Parathyroid adenoma (tissue), 2 donors: ENCODE measurements around the gene CTSL.

Source experiments
- H2AFZ ChIP-seq: fragments of 300-600 bp; sonication (generic); one replicate; pipeline ENCODE4 v1.7.0; 2017; ENCODE audit warnings: antibody characterized with exemption, mild to moderate bottlenecking
- H3K27ac ChIP-seq: fragments of 300-600 bp; sonication (generic); one replicate; pipeline ENCODE4 v1.7.0; 2017
- H3K27me3 ChIP-seq: fragments of 300-600 bp; sonication (generic); one replicate; pipeline ENCODE4 v1.7.0; 2017; ENCODE audit warnings: low read length; ENCODE audit not compliant: control insufficient read depth, insufficient read depth
- H3K36me3 ChIP-seq: fragments of 300-600 bp; sonication (generic); one replicate; pipeline ENCODE4 v1.7.0; 2017; ENCODE audit warnings: low read length; ENCODE audit not compliant: control insufficient read depth, insufficient read depth
- H3K4me1 ChIP-seq: fragments of 300-600 bp; sonication (generic); one replicate; pipeline ENCODE4 v1.7.0; 2017; ENCODE audit warnings: control low read depth
- H3K4me2 ChIP-seq: fragments of 300-600 bp; sonication (generic); one replicate; pipeline ENCODE4 v1.7.0; 2017; ENCODE audit warnings: low read length
- H3K4me3 ChIP-seq: fragments of 300-600 bp; sonication (generic); one replicate; pipeline ENCODE4 v1.7.0; 2017; ENCODE audit warnings: low read depth, low read length
- H3K79me2 ChIP-seq: fragments of 300-600 bp; sonication (generic); one replicate; pipeline ENCODE4 v1.7.0; 2017; ENCODE audit warnings: control low read depth
- H3K9ac ChIP-seq: fragments of 300-600 bp; sonication (generic); one replicate; pipeline ENCODE4 v1.7.0; 2017; ENCODE audit warnings: mild to moderate bottlenecking
- H3K9me3 ChIP-seq: fragments of 300-600 bp; sonication (generic); one replicate; pipeline ENCODE4 v1.7.0; 2017; ENCODE audit warnings: low read length; ENCODE audit not compliant: control insufficient read depth
- TF ChIP-seq, protein P1 (sequence below): fragments of 300-600 bp; sonication (generic); IDR thresholded peaks from one replicate; pipeline ENCODE4 v1.7.0; 2017; ENCODE audit warnings: antibody characterized with exemption, mild to moderate bottlenecking
- donor health status: primary hyperparathyroidism.

CTSL gene

DNA sequence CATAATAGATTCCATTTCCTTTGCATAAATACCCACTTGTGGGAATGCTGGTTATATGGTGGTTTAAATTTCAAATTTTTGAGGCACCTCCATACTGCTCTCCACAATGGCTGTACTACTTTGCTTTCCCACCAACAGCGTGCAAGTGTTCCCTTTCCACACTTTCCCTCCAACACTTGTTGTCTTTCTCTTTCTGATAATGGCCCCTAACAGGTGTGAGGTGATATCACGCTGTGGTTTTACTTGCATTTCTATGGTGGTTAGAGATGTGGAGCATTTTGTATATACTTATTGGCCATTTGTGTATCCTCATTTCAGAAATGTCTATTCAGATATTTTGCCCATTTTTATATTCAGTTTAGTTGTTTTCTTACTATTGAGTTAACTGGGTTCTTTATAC, 34.6 kb downstream of the CTSL start:
- TF ChIP-seq, protein P1, sequence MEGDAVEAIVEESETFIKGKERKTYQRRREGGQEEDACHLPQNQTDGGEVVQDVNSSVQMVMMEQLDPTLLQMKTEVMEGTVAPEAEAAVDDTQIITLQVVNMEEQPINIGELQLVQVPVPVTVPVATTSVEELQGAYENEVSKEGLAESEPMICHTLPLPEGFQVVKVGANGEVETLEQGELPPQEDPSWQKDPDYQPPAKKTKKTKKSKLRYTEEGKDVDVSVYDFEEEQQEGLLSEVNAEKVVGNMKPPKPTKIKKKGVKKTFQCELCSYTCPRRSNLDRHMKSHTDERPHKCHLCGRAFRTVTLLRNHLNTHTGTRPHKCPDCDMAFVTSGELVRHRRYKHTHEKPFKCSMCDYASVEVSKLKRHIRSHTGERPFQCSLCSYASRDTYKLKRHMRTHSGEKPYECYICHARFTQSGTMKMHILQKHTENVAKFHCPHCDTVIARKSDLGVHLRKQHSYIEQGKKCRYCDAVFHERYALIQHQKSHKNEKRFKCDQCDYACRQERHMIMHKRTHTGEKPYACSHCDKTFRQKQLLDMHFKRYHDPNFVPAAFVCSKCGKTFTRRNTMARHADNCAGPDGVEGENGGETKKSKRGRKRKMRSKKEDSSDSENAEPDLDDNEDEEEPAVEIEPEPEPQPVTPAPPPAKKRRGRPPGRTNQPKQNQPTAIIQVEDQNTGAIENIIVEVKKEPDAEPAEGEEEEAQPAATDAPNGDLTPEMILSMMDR: no peak
- Histone ChIP-seq H3K36me3 (no peaks in the 10 kb centered on the region), H3K9me3 (no peaks in the 10 kb centered on the region), H3K9ac (no peak overlapping the region), H3K4me2 (no peak overlapping the region), H2AFZ (no peak overlapping the region), H3K79me2 (no peaks in the 10 kb centered on the region), H3K27me3 (no peaks in the 10 kb centered on the region), H3K4me3 (no peak overlapping the region), H3K4me1 (no peaks in the 10 kb centered on the region), H3K27ac (no peak overlapping the region)

DNA sequence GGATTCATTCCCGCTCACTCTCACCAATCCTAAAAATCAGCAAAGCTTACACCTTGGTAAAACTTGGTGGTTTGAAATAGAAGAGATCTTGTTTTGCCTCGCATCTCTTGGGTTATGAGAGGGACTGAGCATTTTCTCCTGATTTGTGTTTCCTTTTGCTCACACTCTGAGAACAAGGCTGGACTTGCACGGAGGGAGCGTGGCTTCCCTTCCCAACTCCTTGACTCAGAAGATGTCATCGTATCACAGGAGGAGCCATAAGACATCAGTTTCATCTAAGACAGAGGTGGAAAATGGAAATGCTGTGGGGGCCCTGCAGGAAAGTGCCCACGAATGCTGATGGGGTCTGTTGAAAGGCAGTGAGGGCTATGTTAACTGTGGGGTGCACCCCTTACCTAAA, 37.4 kb downstream of the CTSL start:
- H3K4me3 ChIP-seq: no peak overlapping the region
- H3K27ac ChIP-seq: no peak overlapping the region
- H3K79me2 ChIP-seq: no peaks in the 10 kb centered on the region
- H3K27me3 ChIP-seq: no peaks in the 10 kb centered on the region
- no peak overlapping the region for H3K9ac ChIP-seq
- no peaks in the 10 kb centered on the region for H3K4me1 ChIP-seq
- no peak overlapping the region for H3K4me2 ChIP-seq
- TF ChIP-seq, protein P1: no peak
- H2AFZ ChIP-seq: no peak overlapping the region
- H3K9me3 ChIP-seq: no peaks in the 10 kb centered on the region
- H3K36me3 ChIP-seq: no peaks in the 10 kb centered on the region

DNA sequence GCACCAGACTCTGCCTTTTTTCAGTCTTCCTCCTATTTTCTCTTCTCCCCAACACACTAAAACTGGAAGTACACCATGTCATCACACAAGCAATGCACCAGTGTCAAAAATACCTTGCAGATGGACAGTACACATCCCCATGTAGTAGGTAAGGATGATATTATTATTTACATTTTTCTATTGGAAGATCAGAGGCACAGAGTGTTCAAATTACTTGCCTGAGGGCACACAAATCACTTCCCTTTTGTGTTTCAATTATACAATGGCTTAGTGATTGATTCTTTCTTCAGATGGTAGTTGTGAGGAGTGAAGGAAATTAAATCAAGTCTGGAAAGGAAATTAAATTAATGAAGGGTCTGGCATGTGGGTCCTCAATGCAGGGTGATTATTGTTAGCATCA, 39.6 kb downstream of the CTSL start:
- H3K27me3 ChIP-seq: no peaks in the 10 kb centered on the region
- H3K4me2 ChIP-seq: no peak overlapping the region
- no peak overlapping the region for H2AFZ ChIP-seq
- no peak overlapping the region for H3K9ac ChIP-seq
- no peaks in the 10 kb centered on the region for H3K36me3 ChIP-seq
- TF ChIP-seq, protein P1: no peak
- H3K9me3 ChIP-seq: no peaks in the 10 kb centered on the region
- H3K4me3 ChIP-seq: no peak overlapping the region
- H3K27ac ChIP-seq: no peak overlapping the region
- H3K79me2 ChIP-seq: no peaks in the 10 kb centered on the region
- no peaks in the 10 kb centered on the region for H3K4me1 ChIP-seq

GRCh38 chr9:87766697-87767096, 40.8 kb downstream of the CTSL start:
- H2AFZ ChIP-seq: no peak overlapping the region
- no peak overlapping the region for H3K27ac ChIP-seq
- TF ChIP-seq, protein P1: no peak

GRCh38 chr9:87770616-87771315, 44.8 kb downstream of the CTSL start:
- TF ChIP-seq, protein P1: no peak
- H3K4me3 ChIP-seq: no peak overlapping the region

More at GRCh38 chr9:87766697-87767096, 40.8 kb downstream of the CTSL start:
- no peaks in the 10 kb centered on the region for H3K79me2 ChIP-seq
- no peaks in the 10 kb centered on the region for H3K9me3 ChIP-seq
- no peak overlapping the region for H3K9ac ChIP-seq
- no peaks in the 10 kb centered on the region for H3K27me3 ChIP-seq
- no peak overlapping the region for H3K4me2 ChIP-seq
- no peak overlapping the region for H3K4me3 ChIP-seq
- no peaks in the 10 kb centered on the region for H3K4me1 ChIP-seq
- no peaks in the 10 kb centered on the region for H3K36me3 ChIP-seq

More at GRCh38 chr9:87770616-87771315, 44.8 kb downstream of the CTSL start:
- H2AFZ ChIP-seq: no peak overlapping the region
- H3K27ac ChIP-seq: no peak overlapping the region
- H3K36me3 ChIP-seq: no peaks in the 10 kb centered on the region
- H3K79me2 ChIP-seq: no peaks in the 10 kb centered on the region
- no peaks in the 10 kb centered on the region for H3K9me3 ChIP-seq
- H3K9ac ChIP-seq: no peak overlapping the region
- no peak overlapping the region for H3K4me2 ChIP-seq
- no peaks in the 10 kb centered on the region for H3K4me1 ChIP-seq
- H3K27me3 ChIP-seq: no peaks in the 10 kb centered on the region
